ENCODE results near the gene PLCB4. TPM values are rescaled to one million over a fixed set of nuclear protein-coding genes. Genes with fewer than 3 reads are reported as not detected.

Gene PLCB4
- total and polyA plus RNA-seq, 7 experiments from 2014 or later = 0.05 to 0.09 TPM; not detected in 5

DNA sequence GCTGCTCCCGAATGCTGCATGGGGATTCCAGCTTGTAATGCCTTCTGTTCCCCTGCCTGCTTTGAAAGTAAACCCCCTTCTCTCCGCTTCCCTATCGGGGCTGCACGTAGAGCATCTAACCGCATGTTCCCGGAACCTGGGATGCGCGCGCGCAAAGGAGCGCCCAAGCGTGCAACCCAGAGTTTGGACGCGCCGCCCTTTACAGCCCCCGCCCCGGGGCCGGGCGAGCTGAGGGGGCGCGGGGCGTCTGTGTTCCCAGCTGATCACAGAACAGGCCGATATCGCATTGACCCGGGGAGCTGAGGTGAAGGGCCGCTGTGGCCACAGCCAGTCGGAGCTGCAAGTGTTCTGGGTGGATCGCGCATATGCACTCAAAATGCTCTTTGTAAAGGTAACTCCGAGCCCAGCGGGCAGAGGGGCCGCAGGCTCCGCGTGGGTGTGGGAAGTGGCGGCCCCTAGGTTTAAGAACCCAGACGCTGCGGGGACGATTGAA lies 446.9 kb downstream of the PLCB4 start:
- Histone ChIP-seq H3K36me3 (ENCODE audit: control insufficient read depth in 2 of 3, insufficient read depth in 3 of 3, low read length in 3 of 3) (no peaks in the 10 kb centered on the region), H3K9me3 (ENCODE audit: control insufficient read depth in 2 of 3, low read length in 3 of 3) (no peaks in the 10 kb centered on the region), H3K4me3 (ENCODE audit: low read length) (no peak overlapping the region), H3K4me1 (ENCODE audit: control insufficient read depth in 2 of 2, insufficient read depth in 2 of 2, low read length in 2 of 2) (no peaks in the 10 kb centered on the region), H3K27ac (ENCODE audit: low read depth, low read length) (no peak overlapping the region), H3K27me3 (ENCODE audit: control insufficient read depth in 2 of 2, insufficient read depth in 2 of 2, low read length in 2 of 2) (no peaks in the 10 kb centered on the region)
- POLR2A ChIA-PET = no interaction called here
- DNase-seq = no peak
- CTCF ChIA-PET = no interaction called here
- peaks cover 68 to 79% (median 72%) of the 10 kb centered on the region in 5 donors for H3K27me3 Mint-ChIP-seq
- peaks cover 0 to 6% (median 0%) of the 10 kb centered on the region in 7 donors for H3K4me1 Mint-ChIP-seq
- no peak overlapping the region for H3K4me3 Mint-ChIP-seq
- H3K9me3 Mint-ChIP-seq = peaks cover 0 to 11% (median 1%) of the 10 kb centered on the region in 11 donors
- intact Hi-C loops (cut with micrococcal nuclease) = no loop called here
- H3K36me3 Mint-ChIP-seq = no peaks in the 10 kb centered on the region
- no peak for ATAC-seq
- H3K27ac Mint-ChIP-seq = no peak overlapping the region

DNA sequence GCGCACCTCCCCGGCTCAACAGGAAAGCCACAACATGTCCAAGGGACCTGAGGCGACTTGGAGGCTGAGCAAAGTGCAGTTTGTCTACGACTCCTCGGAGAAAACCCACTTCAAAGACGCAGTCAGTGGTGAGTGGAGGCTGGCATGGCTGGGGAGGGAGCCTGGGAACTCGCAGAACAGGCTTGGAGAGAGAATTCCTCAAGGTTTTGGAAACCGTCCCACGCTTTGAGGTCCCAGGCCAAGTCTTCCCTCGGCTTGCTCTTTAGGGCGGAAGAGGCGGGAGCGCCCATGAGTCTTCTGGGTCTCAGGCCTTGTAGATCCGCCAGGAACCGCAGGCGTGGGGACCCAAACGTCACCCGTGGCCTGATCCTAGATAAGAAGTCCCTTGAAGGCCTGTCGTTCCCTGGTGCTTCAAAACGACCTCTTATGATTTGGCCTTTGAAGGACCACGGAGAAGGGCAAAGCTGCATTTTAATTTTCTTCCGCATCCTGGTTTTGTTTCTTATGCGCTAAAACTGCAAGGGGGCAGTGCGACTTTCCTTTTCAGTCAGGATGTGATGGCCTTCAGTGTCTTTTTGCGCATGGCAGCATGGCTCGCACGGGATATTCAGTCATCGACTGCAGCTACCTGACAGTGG lies 447.5 kb downstream of the PLCB4 start:
- ChIA-PET POLR2A (no interaction called here), CTCF (no interaction called here)
- peaks cover 68 to 81% (median 71%) of the 10 kb centered on the region in 5 donors for H3K27me3 Mint-ChIP-seq
- no peaks in the 10 kb centered on the region for H3K36me3 Mint-ChIP-seq
- no peaks in the 10 kb centered on the region for H3K9me3 ChIP-seq (ENCODE audit: control insufficient read depth in 2 of 3, low read length in 3 of 3)
- no peaks in the 10 kb centered on the region for H3K4me1 ChIP-seq (ENCODE audit: control insufficient read depth in 2 of 2, insufficient read depth in 2 of 2, low read length in 2 of 2)
- no peak overlapping the region for H3K27ac ChIP-seq (ENCODE audit: low read depth, low read length)
- no peak for DNase-seq
- ATAC-seq = no peak
- no peak overlapping the region for H3K4me3 Mint-ChIP-seq
- peaks cover 0 to 14% (median 1%) of the 10 kb centered on the region in 11 donors for H3K9me3 Mint-ChIP-seq
- H3K27ac Mint-ChIP-seq = no peak overlapping the region
- intact Hi-C loops (cut with micrococcal nuclease) = no loop called here
- no peak overlapping the region for H3K4me3 ChIP-seq (ENCODE audit: low read length)
- no peaks in the 10 kb centered on the region for H3K36me3 ChIP-seq (ENCODE audit: control insufficient read depth in 2 of 3, insufficient read depth in 3 of 3, low read length in 3 of 3)
- no peaks in the 10 kb centered on the region for H3K27me3 ChIP-seq (ENCODE audit: control insufficient read depth in 2 of 2, insufficient read depth in 2 of 2, low read length in 2 of 2)
- H3K4me1 Mint-ChIP-seq = peaks cover 0 to 6% (median 0%) of the 10 kb centered on the region in 7 donors

DNA sequence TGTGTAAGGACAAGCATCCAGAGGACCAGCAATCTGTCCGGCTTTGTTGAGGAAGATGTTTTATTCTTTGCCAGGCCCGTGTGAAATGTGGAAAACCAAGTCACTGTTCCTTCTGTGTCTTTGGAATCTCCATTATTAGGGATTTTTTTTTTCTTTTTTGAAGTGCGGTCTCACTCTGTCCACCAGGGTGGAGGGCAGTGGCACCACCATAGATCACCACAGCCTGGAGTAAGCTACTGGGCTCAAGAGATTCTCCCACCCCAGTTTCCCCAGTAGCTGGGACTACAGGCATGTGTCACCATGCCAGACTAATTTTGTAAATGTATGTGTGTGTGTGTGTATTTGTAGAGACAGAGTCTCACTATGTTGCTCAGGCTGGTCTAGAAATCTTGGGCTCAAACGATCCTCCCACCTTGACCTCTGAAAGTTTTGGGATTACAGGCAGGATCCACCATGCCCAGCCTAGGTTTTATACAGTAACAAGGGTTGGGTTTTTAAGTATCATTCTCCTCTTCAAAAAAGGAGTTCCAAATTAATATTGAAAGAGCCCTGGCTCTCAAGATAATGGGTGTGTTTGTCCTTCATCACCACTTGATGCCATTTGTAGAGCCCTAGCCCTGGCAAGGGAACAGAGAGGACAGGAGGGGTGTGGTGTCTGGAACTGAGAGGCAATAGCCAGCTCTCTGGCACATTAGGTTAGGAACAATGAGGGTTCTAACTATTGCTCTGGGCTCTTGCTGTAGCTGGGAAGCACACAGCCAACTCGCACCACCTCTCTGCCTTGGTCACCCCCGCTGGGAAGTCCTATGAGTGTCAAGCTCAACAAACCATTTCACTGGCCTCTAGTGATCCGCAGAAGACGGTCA lies 448.6 kb downstream of the PLCB4 start:
- Histone ChIP-seq H3K36me3 (ENCODE audit: control insufficient read depth in 2 of 3, insufficient read depth in 3 of 3, low read length in 3 of 3) (no peaks in the 10 kb centered on the region), H3K4me3 (ENCODE audit: low read length) (no peak overlapping the region), H3K27ac (ENCODE audit: low read depth, low read length) (no peak overlapping the region), H3K9me3 (ENCODE audit: control insufficient read depth in 2 of 3, low read length in 3 of 3) (no peaks in the 10 kb centered on the region), H3K27me3 (ENCODE audit: control insufficient read depth in 2 of 2, insufficient read depth in 2 of 2, low read length in 2 of 2) (no peaks in the 10 kb centered on the region), H3K4me1 (ENCODE audit: control insufficient read depth in 2 of 2, insufficient read depth in 2 of 2, low read length in 2 of 2) (no peaks in the 10 kb centered on the region)
- Mint-ChIP-seq H3K4me3 (no peak overlapping the region), H3K9me3 (peaks cover 0 to 15% (median 1%) of the 10 kb centered on the region in 11 donors), H3K36me3 (no peaks in the 10 kb centered on the region), H3K4me1 (peaks cover 0 to 6% (median 0%) of the 10 kb centered on the region in 7 donors), H3K27ac (no peak overlapping the region), H3K27me3 (peaks cover 59 to 74% (median 71%) of the 10 kb centered on the region in 5 donors)
- ChIA-PET POLR2A (no interaction called here), CTCF (no interaction called here)
- no peak for DNase-seq
- intact Hi-C loops (cut with micrococcal nuclease) = no loop called here
- ATAC-seq = no peak

DNA sequence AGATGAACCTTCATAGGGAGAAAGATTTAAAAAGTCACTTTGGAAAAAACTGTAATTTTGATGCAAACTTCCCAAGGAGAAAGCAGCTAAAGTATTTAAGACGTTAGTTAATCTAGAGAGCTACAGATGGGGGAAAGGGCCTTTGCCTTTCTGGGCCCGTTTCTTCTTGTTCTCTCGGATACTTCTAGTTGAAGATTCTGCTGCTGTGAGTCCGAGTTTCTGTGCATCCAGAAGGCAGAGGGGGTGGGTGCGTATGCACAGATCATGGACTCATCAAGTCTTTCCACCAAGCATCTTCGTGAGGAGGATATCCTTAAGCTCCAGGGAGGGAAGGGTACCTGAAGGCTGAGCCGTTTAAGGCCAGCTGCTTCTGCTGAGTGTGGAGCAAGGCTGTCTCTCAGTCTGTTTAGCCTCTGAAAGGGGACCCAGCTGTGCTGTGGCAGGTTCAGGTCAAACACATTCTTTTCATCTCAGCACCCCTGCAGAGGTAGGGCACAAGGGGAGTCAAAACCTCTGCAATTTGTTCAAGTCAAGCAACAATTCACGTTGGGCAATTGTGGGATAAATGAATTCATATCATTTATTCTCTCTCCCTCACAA lies 449.8 kb downstream of the PLCB4 start:
- Histone ChIP-seq H3K4me3 (ENCODE audit: low read length) (no peak overlapping the region), H3K36me3 (ENCODE audit: control insufficient read depth in 2 of 3, insufficient read depth in 3 of 3, low read length in 3 of 3) (no peaks in the 10 kb centered on the region), H3K4me1 (ENCODE audit: control insufficient read depth in 2 of 2, insufficient read depth in 2 of 2, low read length in 2 of 2) (no peaks in the 10 kb centered on the region), H3K9me3 (ENCODE audit: control insufficient read depth in 2 of 3, low read length in 3 of 3) (no peaks in the 10 kb centered on the region), H3K27ac (ENCODE audit: low read depth, low read length) (no peak overlapping the region), H3K27me3 (ENCODE audit: control insufficient read depth in 2 of 2, insufficient read depth in 2 of 2, low read length in 2 of 2) (no peaks in the 10 kb centered on the region)
- CTCF ChIA-PET = no interaction called here
- POLR2A ChIA-PET = interaction anchor here (0.6 kb wide), 1 partner anchor 679 kb away, joined by 3 read pairs; no protein-coding TSS in a partner anchor
- Mint-ChIP-seq H3K4me1 (peaks cover 0 to 6% (median 0%) of the 10 kb centered on the region in 7 donors), H3K36me3 (no peaks in the 10 kb centered on the region), H3K4me3 (no peak overlapping the region), H3K27me3 (peaks cover 51 to 70% (median 64%) of the 10 kb centered on the region in 5 donors), H3K9me3 (peaks cover 0 to 15% (median 1%) of the 10 kb centered on the region in 11 donors), H3K27ac (no peak overlapping the region)
- intact Hi-C loops (cut with micrococcal nuclease) = no loop called here
- ATAC-seq (no peak), DNase-seq (no peak)

DNA sequence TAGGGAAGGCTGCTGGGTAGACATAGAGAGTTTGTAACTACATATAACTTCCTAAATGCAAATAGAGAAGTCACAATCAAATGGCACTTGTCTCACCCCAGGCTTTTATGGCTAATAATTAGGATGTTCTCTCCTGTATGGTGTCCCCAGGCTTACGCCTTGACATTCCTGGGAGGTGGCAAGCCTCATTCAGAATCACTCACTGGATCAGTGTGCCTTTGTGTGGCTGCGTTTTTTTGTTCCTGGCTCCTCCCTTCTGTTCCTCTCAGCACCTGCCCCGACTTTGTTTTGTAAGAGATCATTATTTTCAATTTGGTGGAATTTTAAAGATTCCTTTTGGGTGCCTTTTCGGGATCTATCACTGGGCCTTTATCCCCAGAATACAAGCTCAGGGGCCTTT lies 451.2 kb downstream of the PLCB4 start:
- Histone ChIP-seq H3K4me1 (ENCODE audit: control insufficient read depth in 2 of 2, insufficient read depth in 2 of 2, low read length in 2 of 2) (no peaks in the 10 kb centered on the region), H3K27ac (ENCODE audit: low read depth, low read length) (no peak overlapping the region), H3K36me3 (ENCODE audit: control insufficient read depth in 2 of 3, insufficient read depth in 3 of 3, low read length in 3 of 3) (no peaks in the 10 kb centered on the region), H3K9me3 (ENCODE audit: control insufficient read depth in 2 of 3, low read length in 3 of 3) (no peaks in the 10 kb centered on the region), H3K27me3 (ENCODE audit: control insufficient read depth in 2 of 2, insufficient read depth in 2 of 2, low read length in 2 of 2) (no peaks in the 10 kb centered on the region), H3K4me3 (ENCODE audit: low read length) (no peak overlapping the region)
- Mint-ChIP-seq H3K4me1 (peaks cover 0 to 6% (median 0%) of the 10 kb centered on the region in 7 donors), H3K4me3 (no peak overlapping the region), H3K9me3 (peaks cover 0 to 10% (median 1%) of the 10 kb centered on the region in 11 donors), H3K27ac (no peak overlapping the region), H3K27me3 (peaks cover 37 to 59% (median 50%) of the 10 kb centered on the region in 5 donors), H3K36me3 (no peaks in the 10 kb centered on the region)
- ChIA-PET CTCF (no interaction called here), POLR2A (no interaction called here)
- intact Hi-C loops (cut with micrococcal nuclease) = no loop called here
- DNase-seq (no peak), ATAC-seq (no peak)

DNA sequence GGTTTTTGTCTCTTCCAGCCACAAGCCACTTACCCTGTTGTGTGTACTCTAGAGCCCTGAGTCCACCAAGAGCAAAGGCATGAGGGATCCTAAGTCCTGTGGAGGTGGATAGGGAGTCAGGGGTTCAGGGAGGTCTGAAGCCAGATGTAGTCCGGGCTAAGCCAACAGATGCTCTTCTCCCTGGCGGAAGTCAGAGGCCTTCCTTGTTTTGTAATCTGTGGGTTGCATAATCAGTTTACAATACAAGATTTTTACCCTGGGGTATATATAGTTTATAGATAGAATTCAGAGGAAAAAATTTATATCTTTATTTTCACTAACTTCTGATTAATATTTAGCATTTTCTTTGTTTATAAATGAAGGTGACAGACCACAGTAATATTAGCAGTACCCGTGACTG lies 454.7 kb downstream of the PLCB4 start:
- no peak for DNase-seq
- ChIA-PET CTCF (no interaction called here), POLR2A (no interaction called here)
- Mint-ChIP-seq H3K4me1 (no peaks in the 10 kb centered on the region), H3K36me3 (no peaks in the 10 kb centered on the region), H3K27ac (no peak overlapping the region), H3K4me3 (no peak overlapping the region), H3K9me3 (peaks cover 0 to 8% (median 0%) of the 10 kb centered on the region in 11 donors), H3K27me3 (peaks cover 2 to 25% (median 22%) of the 10 kb centered on the region in 5 donors)
- ATAC-seq = no peak
- Histone ChIP-seq H3K27me3 (ENCODE audit: control insufficient read depth in 2 of 2, insufficient read depth in 2 of 2, low read length in 2 of 2) (no peaks in the 10 kb centered on the region), H3K4me3 (ENCODE audit: low read length) (no peak overlapping the region), H3K4me1 (ENCODE audit: control insufficient read depth in 2 of 2, insufficient read depth in 2 of 2, low read length in 2 of 2) (no peaks in the 10 kb centered on the region), H3K9me3 (ENCODE audit: control insufficient read depth in 2 of 3, low read length in 3 of 3) (no peaks in the 10 kb centered on the region), H3K27ac (ENCODE audit: low read depth, low read length) (no peak overlapping the region), H3K36me3 (ENCODE audit: control insufficient read depth in 2 of 3, insufficient read depth in 3 of 3, low read length in 3 of 3) (no peaks in the 10 kb centered on the region)
- intact Hi-C loops (cut with micrococcal nuclease) = no loop called here

Data from naive thymus-derived CD4-positive, alpha-beta T cell (primary cell).